Fibroblast of lung (primary cell): ENCODE measurements around the gene SNAPIN.
"Not testable (repeated sequence)": the region's sequence is repeated elsewhere in the genome, so short reads cannot be mapped to it uniquely, and the experiment has no call there.

Experiments used
- EZH2 ChIP-seq: IDR thresholded peaks from 2 replicates; pipeline ENCODE4 v1.5.1; 2012; ENCODE audit warnings: low read length, control low read depth, mild to moderate bottlenecking; ENCODE audit errors: missing control alignments
- TF ChIP-seq, protein P1 (sequence below), 2 donors: IDR thresholded peaks in 1 of 2; conservative IDR thresholded peaks in 1 of 2; 1 replicate in 1 of 2; 2 replicates in 1 of 2; pipeline ENCODE4 v1.5.1; 2011 to 2012; ENCODE audit warnings: low read length in 2 of 2, control low read depth in 1 of 2, inconsistent platforms in 1 of 2, low read depth in 1 of 2, mild to moderate bottlenecking in 1 of 2

DNA sequence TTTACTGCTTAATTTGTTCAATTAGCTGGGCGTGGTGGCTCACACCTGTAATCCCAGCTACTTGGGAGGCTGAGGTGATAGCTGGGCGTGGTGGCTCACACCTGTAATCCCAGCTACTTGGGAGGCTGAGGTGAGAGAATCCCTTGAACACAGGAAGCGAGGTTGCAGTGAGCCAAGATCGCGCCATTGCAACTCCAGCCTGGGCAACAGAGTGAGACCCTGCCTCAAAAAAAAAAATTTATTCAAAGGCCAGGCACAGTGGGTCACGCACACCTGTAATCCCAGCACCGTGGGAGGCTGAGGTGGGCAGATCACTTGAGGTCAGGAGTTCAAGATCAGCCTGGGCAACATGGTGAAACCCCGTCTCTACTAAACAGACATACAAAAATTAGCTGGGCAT is 10.2 kb downstream of the SNAPIN start:
- TF ChIP-seq, protein P1, sequence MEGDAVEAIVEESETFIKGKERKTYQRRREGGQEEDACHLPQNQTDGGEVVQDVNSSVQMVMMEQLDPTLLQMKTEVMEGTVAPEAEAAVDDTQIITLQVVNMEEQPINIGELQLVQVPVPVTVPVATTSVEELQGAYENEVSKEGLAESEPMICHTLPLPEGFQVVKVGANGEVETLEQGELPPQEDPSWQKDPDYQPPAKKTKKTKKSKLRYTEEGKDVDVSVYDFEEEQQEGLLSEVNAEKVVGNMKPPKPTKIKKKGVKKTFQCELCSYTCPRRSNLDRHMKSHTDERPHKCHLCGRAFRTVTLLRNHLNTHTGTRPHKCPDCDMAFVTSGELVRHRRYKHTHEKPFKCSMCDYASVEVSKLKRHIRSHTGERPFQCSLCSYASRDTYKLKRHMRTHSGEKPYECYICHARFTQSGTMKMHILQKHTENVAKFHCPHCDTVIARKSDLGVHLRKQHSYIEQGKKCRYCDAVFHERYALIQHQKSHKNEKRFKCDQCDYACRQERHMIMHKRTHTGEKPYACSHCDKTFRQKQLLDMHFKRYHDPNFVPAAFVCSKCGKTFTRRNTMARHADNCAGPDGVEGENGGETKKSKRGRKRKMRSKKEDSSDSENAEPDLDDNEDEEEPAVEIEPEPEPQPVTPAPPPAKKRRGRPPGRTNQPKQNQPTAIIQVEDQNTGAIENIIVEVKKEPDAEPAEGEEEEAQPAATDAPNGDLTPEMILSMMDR (conservative IDR thresholded peaks at IDR 0.05 in 1 of 2, IDR thresholded peaks at IDR 0.05 in 1 of 2; ENCODE audit: low read depth in 1 of 2, low read length in 2 of 2): not testable (repeated sequence)
- TF ChIP-seq EZH2: not testable (repeated sequence)
